ENCODE measurements around the gene TRMO. TPM values are rescaled to one million over a fixed set of nuclear protein-coding genes. Genes with fewer than 3 reads are reported as not detected.

TRMO gene
- total and polyA plus RNA-seq, 9 of the 15 experiments (the other 6 are each of a cell fraction or from before 2014, with no cell fraction given) = 5.6 to 22.4 (median 16.2) TPM

DNA sequence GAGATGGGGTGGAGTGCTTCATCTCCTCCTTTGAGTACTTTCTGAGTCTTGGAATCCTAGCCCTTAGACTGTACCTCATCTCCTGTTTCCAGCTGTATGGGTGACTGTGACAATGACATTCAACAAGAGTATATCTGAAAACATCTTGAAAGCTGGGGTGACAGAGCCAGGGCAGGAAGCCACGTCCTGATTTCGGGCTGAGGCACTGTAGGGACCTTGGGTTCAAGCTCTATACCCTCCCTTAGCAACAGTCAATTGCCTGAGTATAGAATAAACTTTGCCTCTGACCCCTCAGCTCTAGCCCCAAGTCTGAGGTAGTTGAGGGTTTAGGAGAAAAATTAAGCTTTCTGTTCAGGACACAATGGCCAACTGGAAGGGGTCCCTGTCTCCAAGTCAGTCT lies 63.0 kb downstream of the TRMO start (continued):
- TF ChIP-seq, protein P1, sequence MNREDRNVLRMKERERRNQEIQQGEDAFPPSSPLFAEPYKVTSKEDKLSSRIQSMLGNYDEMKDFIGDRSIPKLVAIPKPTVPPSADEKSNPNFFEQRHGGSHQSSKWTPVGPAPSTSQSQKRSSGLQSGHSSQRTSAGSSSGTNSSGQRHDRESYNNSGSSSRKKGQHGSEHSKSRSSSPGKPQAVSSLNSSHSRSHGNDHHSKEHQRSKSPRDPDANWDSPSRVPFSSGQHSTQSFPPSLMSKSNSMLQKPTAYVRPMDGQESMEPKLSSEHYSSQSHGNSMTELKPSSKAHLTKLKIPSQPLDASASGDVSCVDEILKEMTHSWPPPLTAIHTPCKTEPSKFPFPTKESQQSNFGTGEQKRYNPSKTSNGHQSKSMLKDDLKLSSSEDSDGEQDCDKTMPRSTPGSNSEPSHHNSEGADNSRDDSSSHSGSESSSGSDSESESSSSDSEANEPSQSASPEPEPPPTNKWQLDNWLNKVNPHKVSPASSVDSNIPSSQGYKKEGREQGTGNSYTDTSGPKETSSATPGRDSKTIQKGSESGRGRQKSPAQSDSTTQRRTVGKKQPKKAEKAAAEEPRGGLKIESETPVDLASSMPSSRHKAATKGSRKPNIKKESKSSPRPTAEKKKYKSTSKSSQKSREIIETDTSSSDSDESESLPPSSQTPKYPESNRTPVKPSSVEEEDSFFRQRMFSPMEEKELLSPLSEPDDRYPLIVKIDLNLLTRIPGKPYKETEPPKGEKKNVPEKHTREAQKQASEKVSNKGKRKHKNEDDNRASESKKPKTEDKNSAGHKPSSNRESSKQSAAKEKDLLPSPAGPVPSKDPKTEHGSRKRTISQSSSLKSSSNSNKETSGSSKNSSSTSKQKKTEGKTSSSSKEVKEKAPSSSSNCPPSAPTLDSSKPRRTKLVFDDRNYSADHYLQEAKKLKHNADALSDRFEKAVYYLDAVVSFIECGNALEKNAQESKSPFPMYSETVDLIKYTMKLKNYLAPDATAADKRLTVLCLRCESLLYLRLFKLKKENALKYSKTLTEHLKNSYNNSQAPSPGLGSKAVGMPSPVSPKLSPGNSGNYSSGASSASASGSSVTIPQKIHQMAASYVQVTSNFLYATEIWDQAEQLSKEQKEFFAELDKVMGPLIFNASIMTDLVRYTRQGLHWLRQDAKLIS (CRISPR knock-in tag; IDR thresholded peaks at IDR 0.05) = no peak

DNA sequence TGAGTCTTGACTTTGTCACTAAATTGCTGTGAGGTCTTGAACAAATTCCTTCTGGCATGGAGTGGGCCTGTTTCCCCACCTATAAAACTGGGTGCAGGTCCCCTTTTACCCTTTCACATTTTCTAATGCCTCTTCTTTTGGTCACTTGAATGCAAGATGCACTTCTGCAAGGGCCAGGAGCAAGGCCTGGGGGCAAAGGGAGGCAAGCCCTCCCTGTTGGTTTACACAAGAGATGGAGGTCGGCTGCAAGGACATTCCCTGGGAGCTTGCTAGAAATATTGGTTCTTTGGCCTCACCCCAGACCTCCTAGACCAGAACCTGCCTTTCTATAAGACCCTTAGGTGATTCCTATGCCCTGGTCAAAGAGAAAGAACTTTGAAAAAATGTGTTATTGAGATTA lies 63.5 kb downstream of the TRMO start:
- Histone ChIP-seq H3K9ac (ENCODE audit: insufficient read depth in 1 of 2, low read depth in 2 of 2, low read length in 2 of 2) (no peak overlapping the region), H3K27me3 (ENCODE audit: control insufficient read depth in 2 of 2, insufficient read depth in 2 of 2, low read length in 2 of 2) (peaks cover 50 to 75% of the 10 kb centered on the region in 2 experiments), H3K4me1 (replicated peaks in 1 of 2; ENCODE audit: control insufficient read depth in 2 of 2, insufficient read depth in 2 of 2, low read length in 2 of 2) (peaks cover 0 to 8% of the 10 kb centered on the region in 2 experiments; a peak in 1 of 5 replicates), H3K9me3 (replicated peaks; ENCODE audit: control insufficient read depth, insufficient read depth, low read depth, low read length) (no peaks in the 10 kb centered on the region), H3K27ac (ENCODE audit: extremely low read depth, low read depth, low read length) (no peak overlapping the region), H3K79me2 (ENCODE audit: control insufficient read depth, insufficient read depth, low read length) (no peaks in the 10 kb centered on the region), H4K20me1 (replicated peaks; ENCODE audit: control insufficient read depth, insufficient read depth, low read length) (no peaks in the 10 kb centered on the region), H3K4me3 (no peak overlapping the region), H3K9me1 (ENCODE audit: control insufficient read depth, insufficient read depth, low read length) (no peaks in the 10 kb centered on the region), H2AFZ (ENCODE audit: low read depth, low read length) (no peak overlapping the region), H3K4me2 (ENCODE audit: insufficient read depth, low read length) (no peak overlapping the region), H3K36me3 (ENCODE audit: control insufficient read depth, insufficient read depth, low read length) (no peaks in the 10 kb centered on the region)
- CTCF ChIA-PET (ENCODE audit: low intra/inter-chr PET ratio) = no interaction called here
- no TSS peak for BruUV-seq (replicated peaks)
- ATAC-seq = no peak
- POLR2A ChIA-PET = interaction anchor here (0.6 to 0.8 kb wide), 5 partner anchors 17 to 794 kb away, joined by 3 read pairs; no protein-coding TSS in a partner anchor
- DNase-seq (ENCODE audit: extremely low read depth in 1 of 4, low spot score in 3 of 4) = no peak
- WGBS (ENCODE audit: insufficient coverage, low coverage, missing lambda C conversion rate) = 7% methylated on average over 1 of the region's 1 CpG
- in situ Hi-C loops (cut with MboI) = no loop called here
- intact Hi-C loops (cut with micrococcal nuclease) = no loop called here
- no peak for FAIRE-seq
- TF ChIP-seq MAFG (tag; conservative IDR thresholded peaks at IDR 0.05) = no peak
- no peak for TF ChIP-seq MTA1 (IDR thresholded peaks at IDR 0.05; ENCODE audit: borderline replicate concordance)
- TF ChIP-seq TAF15 (IDR thresholded peaks at IDR 0.05; ENCODE audit: low read depth, low read length) = no peak
- TF ChIP-seq, protein P2, sequence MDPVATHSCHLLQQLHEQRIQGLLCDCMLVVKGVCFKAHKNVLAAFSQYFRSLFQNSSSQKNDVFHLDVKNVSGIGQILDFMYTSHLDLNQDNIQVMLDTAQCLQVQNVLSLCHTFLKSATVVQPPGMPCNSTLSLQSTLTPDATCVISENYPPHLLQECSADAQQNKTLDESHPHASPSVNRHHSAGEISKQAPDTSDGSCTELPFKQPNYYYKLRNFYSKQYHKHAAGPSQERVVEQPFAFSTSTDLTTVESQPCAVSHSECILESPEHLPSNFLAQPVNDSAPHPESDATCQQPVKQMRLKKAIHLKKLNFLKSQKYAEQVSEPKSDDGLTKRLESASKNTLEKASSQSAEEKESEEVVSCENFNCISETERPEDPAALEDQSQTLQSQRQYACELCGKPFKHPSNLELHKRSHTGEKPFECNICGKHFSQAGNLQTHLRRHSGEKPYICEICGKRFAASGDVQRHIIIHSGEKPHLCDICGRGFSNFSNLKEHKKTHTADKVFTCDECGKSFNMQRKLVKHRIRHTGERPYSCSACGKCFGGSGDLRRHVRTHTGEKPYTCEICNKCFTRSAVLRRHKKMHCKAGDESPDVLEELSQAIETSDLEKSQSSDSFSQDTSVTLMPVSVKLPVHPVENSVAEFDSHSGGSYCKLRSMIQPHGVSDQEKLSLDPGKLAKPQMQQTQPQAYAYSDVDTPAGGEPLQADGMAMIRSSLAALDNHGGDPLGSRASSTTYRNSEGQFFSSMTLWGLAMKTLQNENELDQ (CRISPR knock-in tag; IDR thresholded peaks at IDR 0.05; ENCODE audit: borderline replicate concordance) = no peak
- TF ChIP-seq MIER1 (IDR thresholded peaks at IDR 0.05; ENCODE audit: low read depth) = no peak
- TF ChIP-seq BRF1 (IDR thresholded peaks at IDR 0.05; ENCODE audit: borderline replicate concordance, extremely low read depth, insufficient read length) = no peak
- no peak for TF ChIP-seq POLR2G (IDR thresholded peaks at IDR 0.05; ENCODE audit: low read depth, low read length)
- no peak for TF ChIP-seq NCOA2 (IDR thresholded peaks at IDR 0.05; ENCODE audit: partially characterized antibody in 2 of 2)
- no peak for TF ChIP-seq DIDO1 (tag; IDR thresholded peaks at IDR 0.05; ENCODE audit: low read depth)
- no peak for TF ChIP-seq HLTF (IDR thresholded peaks at IDR 0.05)
- no peak for TF ChIP-seq ZNF507 (tag; conservative IDR thresholded peaks at IDR 0.05)
- TF ChIP-seq ZFX (CRISPR knock-in tag; IDR thresholded peaks at IDR 0.05) = no peak
- no peak for TF ChIP-seq ZZZ3 (IDR thresholded peaks at IDR 0.05)
- no peak for TF ChIP-seq GATAD2A (IDR thresholded peaks at IDR 0.05)
- TF ChIP-seq, protein P3, sequence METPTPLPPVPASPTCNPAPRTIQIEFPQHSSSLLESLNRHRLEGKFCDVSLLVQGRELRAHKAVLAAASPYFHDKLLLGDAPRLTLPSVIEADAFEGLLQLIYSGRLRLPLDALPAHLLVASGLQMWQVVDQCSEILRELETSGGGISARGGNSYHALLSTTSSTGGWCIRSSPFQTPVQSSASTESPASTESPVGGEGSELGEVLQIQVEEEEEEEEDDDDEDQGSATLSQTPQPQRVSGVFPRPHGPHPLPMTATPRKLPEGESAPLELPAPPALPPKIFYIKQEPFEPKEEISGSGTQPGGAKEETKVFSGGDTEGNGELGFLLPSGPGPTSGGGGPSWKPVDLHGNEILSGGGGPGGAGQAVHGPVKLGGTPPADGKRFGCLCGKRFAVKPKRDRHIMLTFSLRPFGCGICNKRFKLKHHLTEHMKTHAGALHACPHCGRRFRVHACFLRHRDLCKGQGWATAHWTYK (CRISPR knock-in tag; IDR thresholded peaks at IDR 0.05) = no peak
